ENCODE results near the gene FAM20A.

GRCh38 chr17:68627956-68628575 is 26.9 kb upstream of the FAM20A start:
- no peak for TF ChIP-seq EZH2 (IDR thresholded peaks at IDR 0.05; ENCODE audit: low read length, missing control alignments)
- TF ChIP-seq, protein P1, sequence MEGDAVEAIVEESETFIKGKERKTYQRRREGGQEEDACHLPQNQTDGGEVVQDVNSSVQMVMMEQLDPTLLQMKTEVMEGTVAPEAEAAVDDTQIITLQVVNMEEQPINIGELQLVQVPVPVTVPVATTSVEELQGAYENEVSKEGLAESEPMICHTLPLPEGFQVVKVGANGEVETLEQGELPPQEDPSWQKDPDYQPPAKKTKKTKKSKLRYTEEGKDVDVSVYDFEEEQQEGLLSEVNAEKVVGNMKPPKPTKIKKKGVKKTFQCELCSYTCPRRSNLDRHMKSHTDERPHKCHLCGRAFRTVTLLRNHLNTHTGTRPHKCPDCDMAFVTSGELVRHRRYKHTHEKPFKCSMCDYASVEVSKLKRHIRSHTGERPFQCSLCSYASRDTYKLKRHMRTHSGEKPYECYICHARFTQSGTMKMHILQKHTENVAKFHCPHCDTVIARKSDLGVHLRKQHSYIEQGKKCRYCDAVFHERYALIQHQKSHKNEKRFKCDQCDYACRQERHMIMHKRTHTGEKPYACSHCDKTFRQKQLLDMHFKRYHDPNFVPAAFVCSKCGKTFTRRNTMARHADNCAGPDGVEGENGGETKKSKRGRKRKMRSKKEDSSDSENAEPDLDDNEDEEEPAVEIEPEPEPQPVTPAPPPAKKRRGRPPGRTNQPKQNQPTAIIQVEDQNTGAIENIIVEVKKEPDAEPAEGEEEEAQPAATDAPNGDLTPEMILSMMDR (conservative IDR thresholded peaks at IDR 0.05 in 1 of 2, IDR thresholded peaks at IDR 0.05 in 1 of 2; ENCODE audit: low read depth in 1 of 2, low read length in 2 of 2): no peak

Measured in fibroblast of lung (primary cell).